Fibroblast of villous mesenchyme (primary cell): ENCODE data around the gene PFDN6. TPM values are rescaled to one million over a fixed set of nuclear protein-coding genes. Genes with fewer than 3 reads are reported as not detected.

ENCODE experiments used
- DNase-seq: peaks from one replicate; pipeline ENCODE4 v3.0.0-alpha.2; 2010; ENCODE audit warnings: low read depth
- H3K4me3 ChIP-seq: 2 replicates; pipeline ENCODE4 v1.5.1; 2011; ENCODE audit warnings: low read depth, mild to moderate bottlenecking, low read length
- total RNA-seq: library from RNA; depleted of rRNA; stranded (reverse); fragments of >200 nt; gene quantifications from 2 replicates; pipeline ENCODE4 v1.2.3, GENCODE V29; 2012
- TF ChIP-seq, protein P1 (sequence below): IDR thresholded peaks from 2 replicates; pipeline ENCODE4 v1.5.1; 2012; ENCODE audit warnings: low read depth, mild to moderate bottlenecking, low read length; ENCODE audit not compliant: insufficient read depth

PFDN6 gene
- total RNA-seq, 1 donor, result 34.5 TPM

DNA sequence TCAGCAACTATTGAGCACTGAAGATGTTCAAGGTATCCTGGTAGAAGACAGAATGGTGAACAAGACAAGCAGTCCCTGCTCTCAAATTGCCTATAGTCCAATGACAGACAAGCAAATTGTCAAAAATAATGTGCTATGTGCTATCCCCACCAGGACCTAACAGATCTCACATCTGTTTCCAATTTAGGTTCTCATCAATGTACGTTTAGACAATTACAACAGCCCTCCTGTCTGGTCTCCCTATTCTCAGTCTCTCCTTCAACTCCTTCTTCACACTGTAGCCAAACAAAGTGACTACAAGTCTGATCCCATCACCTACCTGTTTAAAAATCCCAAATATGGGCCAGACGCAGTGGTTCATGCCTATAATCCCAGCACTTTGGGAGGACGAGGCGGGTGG lies 17.0 kb downstream of the PFDN6 start:
- TF ChIP-seq, protein P1, sequence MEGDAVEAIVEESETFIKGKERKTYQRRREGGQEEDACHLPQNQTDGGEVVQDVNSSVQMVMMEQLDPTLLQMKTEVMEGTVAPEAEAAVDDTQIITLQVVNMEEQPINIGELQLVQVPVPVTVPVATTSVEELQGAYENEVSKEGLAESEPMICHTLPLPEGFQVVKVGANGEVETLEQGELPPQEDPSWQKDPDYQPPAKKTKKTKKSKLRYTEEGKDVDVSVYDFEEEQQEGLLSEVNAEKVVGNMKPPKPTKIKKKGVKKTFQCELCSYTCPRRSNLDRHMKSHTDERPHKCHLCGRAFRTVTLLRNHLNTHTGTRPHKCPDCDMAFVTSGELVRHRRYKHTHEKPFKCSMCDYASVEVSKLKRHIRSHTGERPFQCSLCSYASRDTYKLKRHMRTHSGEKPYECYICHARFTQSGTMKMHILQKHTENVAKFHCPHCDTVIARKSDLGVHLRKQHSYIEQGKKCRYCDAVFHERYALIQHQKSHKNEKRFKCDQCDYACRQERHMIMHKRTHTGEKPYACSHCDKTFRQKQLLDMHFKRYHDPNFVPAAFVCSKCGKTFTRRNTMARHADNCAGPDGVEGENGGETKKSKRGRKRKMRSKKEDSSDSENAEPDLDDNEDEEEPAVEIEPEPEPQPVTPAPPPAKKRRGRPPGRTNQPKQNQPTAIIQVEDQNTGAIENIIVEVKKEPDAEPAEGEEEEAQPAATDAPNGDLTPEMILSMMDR, result no peak
- DNase-seq, result no peak
- H3K4me3 ChIP-seq, result no peak overlapping the region

DNA sequence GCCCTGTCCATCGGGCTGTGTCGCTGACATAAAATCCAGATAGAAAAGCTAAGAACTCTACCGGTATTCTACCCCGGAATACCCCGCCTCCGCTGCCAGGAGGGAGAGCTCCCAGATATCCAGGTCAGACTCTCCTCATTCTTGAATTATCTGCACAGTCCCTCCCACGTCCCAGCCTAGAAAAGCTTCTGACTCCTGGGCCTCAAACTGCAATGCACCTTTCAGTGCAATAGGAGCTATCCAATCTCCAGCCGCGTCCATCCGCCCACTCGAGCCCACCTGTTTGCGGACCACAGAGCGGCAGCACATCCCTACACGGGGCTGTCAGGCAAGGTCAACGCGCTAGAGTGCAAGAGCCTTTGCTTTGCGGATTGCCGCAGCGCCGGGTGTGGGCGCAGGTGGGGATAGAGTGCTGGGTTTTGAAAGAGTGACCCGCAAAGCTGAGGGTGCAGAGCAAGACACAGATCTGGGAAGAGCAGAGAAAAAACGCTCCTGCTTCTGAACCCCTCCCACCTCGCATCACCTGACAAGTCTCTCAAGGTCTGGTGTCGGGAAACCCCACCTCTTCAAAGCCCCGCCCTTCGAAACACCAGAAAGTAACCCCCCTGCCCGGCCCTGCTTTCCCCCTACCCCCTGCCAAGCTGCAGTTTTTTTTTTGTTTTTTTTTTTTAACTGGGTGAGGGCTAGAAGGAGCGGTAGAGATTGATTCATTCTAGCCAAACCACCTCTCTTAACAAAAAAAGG lies 23.1 kb downstream of the PFDN6 start:
- peak; percentile 75 for DNase-seq
- H3K4me3 ChIP-seq, result peak overlapping the region; percentile 75
- TF ChIP-seq, protein P1, result no peak

- peak; percentile 36 for DNase-seq
- peak overlapping the region; percentile 75 for H3K4me3 ChIP-seq
- TF ChIP-seq, protein P1, result no peak
Measured at GRCh38 chr6:33313105-33313708, 23.8 kb downstream of the PFDN6 start.

- DNase-seq, result peak; percentile 78
- TF ChIP-seq, protein P1, result no peak
- peak within 1 kb of the TSS; percentile 75 for H3K4me3 ChIP-seq
Measured at GRCh38 chr6:33313709-33314514, 24.5 kb downstream of the PFDN6 start, which contains the start of gene TAPBP. TSS of gene TAPBP (minus strand) at chr6:33314078. CDS start at chr6:33314041, 37 bp downstream.

GRCh38 chr6:33314515-33314942 lies 25.1 kb downstream of the PFDN6 start:
- peak overlapping the region; percentile 75 for H3K4me3 ChIP-seq
- peak; percentile 92 for DNase-seq
- TF ChIP-seq, protein P1, result no peak

DNA sequence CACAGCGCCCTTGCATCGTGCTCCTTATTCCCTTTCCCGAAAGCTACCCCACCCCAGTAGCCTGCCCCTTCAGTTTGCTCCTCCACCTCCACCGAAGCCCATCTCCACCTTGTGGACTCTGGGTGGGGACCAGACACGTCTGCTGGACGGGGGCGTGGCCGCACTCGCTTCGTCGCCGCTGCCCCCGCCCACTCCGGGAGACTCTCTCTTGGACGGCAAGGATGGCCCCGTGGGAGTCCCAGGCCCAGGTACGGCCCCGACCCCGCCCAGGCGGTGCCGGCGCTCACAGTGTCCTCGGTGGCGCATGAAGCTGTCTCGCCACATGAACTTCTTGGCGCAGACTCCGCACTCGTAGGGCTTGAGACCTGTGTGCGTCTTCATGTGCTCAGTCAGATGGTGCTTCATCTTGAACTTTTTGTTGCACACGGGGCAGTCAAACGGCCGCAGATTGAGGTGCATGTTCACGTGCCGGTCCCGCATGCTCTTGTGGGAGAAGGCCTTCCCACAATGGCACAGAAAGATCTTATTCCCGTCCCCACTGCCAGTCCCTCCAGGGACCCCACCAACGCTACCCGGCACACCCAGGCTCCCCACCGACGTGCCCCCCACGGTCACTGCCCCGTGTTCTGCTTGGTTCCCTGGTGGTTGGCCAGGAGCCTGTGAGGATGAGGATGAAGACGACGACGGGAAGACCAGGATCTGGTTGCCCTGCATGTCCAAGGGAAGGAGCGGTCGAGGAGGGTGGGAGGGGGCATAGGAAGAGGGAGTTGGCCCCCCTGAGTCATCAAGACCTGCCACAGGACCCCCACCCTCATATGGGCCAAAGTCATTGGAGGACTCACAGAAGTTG lies 25.8 kb downstream of the PFDN6 start:
- DNase-seq, result peak; percentile 24
- TF ChIP-seq, protein P1, result no peak
- peak overlapping the region; percentile 75 for H3K4me3 ChIP-seq
